HG03159 (cell line): ENCODE measurements around the gene RFLNA.

Experiments
- ATAC-seq: cut with Tn5 transposase; IDR thresholded peaks from one replicate; pipeline ENCODE4 v1.9.1; 2021; ENCODE audit warnings: mild to moderate bottlenecking, moderate library complexity; ENCODE audit not compliant: unreplicated experiment

RFLNA gene

DNA sequence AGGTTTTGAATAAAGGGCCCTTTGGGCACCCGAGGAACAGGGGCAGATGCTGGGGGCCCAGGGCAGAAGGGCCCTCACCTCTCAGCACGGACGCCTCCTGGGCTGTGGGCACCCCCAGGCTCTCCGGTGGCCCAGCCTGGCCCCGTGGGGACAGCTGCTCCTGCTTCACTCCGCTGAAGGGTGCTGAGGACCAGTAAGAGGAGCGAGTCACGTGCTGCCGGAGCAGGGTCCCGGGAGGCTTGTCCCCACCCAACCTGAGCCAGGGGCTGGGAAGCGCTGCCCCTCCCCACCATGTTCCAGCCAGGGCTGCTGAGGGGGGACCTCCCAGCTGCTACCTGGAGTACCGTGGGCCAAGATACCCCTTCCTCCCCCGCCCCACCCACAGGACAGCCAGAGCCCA lies 59.5 kb downstream of the RFLNA start:
- no peak for ATAC-seq

DNA sequence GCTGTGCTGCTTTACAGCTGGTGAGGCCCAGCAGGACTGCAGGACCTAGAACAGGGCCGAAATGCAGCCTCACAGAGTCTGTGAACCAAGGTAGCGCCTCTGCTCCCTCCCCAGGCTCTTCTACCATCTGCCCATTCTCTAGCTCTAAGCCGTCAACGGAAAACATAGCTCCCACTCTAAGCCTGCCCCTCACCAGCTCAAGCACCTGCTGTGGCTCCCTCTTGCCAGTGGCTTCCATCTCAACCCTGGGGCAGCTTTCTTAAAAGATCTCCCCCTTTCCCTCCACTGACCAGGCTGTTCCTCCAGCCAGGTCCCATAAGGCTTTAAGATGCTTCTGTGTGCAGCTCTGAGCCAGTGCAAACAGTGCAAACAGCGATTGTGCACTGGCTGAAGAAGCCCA lies 61.3 kb downstream of the RFLNA start:
- ATAC-seq, result no peak

DNA sequence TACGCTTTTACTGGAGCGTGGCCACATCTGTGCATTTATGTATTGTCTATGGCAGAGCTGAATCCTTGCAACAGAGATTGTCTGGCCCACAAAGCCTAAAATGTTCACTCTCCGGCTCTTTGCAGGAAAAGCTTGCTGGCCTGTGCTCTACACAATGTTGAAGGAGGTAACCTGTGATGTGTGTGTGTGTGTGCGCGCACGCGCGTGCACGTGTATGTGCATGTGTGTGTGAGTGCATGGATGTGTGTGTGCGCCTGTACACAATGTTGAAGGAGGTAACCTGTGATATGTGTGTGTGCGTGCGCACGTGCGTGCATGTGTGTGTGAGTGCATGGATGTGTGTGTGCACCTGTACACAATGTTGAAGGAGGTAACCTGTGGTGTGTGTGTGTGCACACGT lies 62.7 kb downstream of the RFLNA start:
- ATAC-seq, result no peak

- no peak for ATAC-seq
Observed at GRCh38 chr12:124358572-124358971, 63.7 kb downstream of the RFLNA start.

- no peak for ATAC-seq
Observed at GRCh38 chr12:124359671-124360581, 65.0 kb downstream of the RFLNA start.

- ATAC-seq, result no peak
Observed at GRCh38 chr12:124361074-124361970, 66.4 kb downstream of the RFLNA start.

DNA sequence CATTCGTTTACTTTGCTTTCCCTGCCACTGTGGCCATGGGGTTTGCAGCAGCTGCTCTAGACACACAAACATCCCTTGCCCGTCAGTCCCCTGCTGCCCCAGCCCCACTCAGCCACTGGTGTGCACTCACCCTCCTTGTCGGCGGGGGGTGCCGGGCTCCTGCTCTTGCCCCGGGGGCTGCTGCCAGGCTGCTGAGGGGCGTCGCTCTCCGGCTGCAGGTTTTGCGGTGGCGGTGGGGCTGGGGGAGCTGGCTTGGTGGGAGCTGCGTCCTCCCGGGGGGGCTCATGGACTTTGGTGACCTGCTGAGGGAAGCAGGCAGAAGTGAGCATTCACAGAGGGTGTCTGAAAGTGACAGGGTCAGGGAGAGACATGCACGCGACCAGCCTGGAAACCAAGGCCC lies 67.1 kb downstream of the RFLNA start:
- ATAC-seq, result no peak

DNA sequence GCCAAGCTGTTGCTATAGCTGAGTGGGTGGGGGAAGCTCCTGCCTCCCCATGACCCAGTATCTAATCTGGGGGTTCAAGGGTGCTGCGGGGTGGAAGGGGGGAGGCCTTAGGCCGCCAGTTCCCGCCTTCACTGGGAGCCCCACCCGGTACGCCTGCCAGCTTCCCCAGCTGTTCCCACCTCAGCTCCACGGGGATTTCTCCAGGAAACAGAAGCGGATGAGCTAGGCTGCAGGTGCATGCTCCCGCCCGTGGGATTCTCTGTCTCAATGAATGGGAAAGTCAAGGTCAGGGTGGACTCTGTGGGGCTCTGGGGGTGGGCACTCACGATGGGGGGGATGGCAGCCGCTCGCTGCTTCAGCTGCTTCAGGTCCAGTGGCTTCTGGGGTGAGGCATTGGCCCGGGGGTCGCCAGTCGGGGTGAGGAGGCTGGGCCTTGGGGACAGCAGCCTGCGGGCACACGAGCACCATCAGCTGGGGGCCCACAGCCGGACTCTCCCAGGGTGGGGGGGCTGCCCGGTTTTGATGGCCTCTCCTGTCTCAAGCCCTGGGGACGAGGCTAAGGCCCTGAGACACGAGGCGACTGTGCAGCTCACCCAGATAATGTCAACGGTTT lies 68.6 kb downstream of the RFLNA start:
- no peak for ATAC-seq

- no peak for ATAC-seq
Observed at GRCh38 chr12:124364543-124364942, 69.7 kb downstream of the RFLNA start.
